GM15510 (cell line): Measurements from ENCODE around the gene NUDT9.

ENCODE experiments used
- POLR2A ChIP-seq: IDR thresholded peaks from 3 replicates; pipeline ENCODE4 v1.6.1; 2011; ENCODE audit warnings: borderline replicate concordance; ENCODE audit not compliant: insufficient read length; ENCODE audit errors: extremely low read depth

The NUDT9 gene

DNA sequence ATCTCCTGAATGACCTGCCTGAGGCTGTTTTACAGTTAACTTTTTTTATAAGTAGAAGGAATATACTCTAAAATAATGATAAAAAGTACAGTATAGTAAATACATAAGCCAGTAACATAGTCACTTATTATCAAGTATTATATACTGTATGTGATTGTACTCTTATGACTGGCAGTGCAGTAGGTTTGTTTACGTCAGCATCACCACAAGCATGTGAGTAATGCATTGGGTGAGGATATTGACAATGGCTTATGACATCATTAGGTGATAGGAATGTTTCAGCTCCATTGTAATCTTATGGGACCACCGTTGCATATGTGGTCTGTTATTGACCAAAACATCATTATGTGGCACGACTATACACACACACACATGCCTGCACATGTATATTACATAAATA is 20.5 kb downstream of the NUDT9 start:
- no peak for TF ChIP-seq POLR2A

- no peak for TF ChIP-seq POLR2A
Measured at GRCh38 chr4:87444741-87445140, 22.4 kb downstream of the NUDT9 start.

DNA sequence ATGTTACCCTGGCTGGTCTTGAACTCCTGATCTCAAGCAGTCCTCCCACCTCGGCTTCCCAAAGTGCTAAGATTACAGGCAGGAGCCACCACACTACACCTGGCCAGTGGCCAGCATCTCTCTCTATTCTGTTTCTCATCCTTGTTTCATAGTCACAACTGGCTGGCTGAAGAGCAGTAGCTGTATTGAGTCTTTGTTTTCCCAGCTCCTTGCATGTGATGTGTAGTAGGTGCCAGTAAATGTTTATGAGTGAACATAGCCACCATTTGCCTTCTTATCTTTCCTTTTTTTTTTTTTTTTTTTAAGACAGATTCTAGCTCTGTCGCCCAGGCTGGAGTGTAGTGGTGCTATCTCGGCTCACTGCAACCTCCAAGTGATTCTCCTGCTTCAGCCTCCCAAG is 23.6 kb downstream of the NUDT9 start:
- no peak for TF ChIP-seq POLR2A

- TF ChIP-seq POLR2A: no peak
Measured at GRCh38 chr4:87451537-87451936, 29.2 kb downstream of the NUDT9 start.

DNA sequence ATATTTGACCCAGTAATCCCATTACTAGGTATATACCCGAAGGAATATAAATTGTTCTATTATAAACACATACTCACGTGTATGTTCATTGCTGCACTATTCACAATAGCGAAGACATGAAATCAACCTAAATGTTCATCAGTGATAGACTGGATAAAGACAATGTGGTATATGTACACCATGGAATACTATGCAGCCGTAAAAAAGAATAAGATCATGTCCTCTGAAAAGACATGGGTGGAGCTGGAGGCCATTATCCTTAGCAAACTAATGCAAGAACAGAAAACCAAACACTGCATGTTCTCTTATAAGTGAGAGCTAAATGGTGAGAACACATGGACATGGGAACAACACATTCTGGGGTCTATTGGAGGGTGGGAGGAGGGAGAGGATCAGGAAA is 36.5 kb downstream of the NUDT9 start:
- TF ChIP-seq POLR2A: no peak

DNA sequence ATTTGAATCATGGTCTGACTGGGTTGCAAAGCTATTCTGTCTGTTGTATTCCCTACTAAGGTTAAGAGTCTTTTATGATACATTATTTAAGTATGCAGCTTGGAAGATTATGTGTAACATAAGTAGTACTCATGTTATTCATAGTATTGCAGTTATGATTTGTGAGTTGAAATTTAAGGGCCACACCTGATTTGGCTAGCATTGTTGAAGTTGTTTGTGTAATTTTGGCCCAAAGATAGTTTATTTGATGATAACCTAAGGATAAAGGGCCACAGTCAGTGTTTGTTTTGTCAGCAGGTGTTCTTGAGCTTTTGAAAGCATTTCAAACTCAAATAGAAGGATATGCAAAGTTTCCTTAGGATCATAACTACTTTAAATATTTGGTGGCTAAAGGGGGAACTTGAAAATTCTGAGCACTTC is 38.9 kb downstream of the NUDT9 start:
- TF ChIP-seq POLR2A: no peak

DNA sequence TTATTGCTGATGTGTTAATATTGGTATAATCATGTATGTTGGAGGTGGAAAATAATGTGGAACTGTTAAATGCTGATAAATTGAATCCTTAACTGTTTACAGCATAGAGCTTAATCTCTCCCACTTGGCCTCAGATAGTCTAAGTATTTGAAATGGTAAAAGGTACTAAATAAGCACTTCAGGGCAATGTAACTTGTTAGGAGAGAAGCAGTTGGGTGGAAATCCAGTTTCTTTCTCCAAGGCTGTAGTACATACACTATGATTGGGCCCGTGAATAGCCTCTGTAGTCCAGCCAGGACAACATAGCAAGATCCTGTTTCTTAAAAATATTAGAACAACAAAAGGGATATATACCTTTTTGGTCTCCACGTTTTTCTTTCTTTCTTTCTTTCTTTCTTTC is 39.7 kb downstream of the NUDT9 start:
- no peak for TF ChIP-seq POLR2A

DNA sequence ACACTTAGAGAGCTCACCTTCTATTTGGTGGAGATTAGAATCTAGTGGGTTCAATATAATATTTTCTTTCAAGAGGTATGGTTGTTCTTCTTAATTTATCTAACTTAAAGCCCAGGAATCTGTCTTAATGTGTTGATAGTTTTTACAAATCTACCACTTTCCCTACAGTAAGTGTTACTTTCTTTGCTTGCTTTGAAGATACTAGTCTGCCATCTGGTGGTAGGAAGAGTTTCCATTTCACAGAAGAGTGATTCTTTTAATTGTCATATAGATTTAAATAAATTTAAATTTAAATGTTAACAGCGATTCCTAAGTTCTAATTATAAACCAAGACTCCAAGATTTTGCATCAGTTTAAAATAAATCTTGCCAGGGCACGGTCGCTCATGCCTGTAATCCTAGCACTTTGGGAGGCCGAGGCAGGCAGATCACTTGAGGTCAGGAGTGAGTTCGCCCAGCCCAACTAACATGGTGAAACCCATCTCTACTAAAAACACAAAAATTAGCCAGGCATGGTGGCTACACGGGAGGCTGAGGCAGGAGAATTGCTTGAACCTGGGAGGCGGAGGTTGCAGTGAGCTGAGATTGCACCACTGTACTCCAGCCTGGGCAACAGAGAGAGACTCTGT is 43.5 kb downstream of the NUDT9 start:
- no peak for TF ChIP-seq POLR2A

DNA sequence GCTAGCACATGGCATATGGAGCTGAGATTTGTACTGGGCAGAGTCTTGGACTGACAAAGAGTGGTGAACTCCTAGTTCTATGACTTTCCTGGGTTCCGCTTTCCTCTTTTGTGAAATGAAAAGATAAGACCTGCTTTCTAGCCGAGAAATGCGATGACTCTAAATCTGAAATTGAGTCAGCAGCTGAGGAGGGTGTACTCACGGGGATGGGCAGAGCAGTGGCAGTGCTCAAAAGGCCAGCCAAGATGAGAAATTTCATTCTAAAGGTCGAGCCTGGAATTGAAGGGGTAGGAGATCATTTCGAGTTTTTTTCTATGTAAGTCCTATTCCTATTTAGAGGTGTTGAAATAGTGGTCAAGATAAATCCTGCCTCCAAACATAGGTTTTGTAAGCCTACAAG is 47.0 kb downstream of the NUDT9 start:
- TF ChIP-seq POLR2A: no peak

DNA sequence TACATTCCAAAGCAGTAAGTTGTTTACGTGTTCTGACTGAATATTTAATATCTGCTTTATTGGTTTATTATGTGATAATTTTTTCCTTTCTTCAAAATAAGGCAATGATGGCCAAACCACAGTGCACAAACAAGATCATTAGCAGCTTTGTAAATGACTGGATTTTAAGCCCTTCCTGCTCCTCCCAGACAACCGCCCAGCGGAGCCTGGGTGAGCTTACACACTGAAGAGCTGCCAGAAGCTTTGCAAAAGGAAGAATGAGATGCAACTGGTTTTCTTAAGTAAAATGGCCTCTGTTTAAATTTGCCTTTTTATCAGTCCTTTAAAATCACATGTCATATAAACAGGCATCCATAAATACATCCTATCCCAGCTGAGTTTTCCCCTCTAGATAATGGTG is 54.6 kb downstream of the NUDT9 start:
- no peak for TF ChIP-seq POLR2A

- no peak for TF ChIP-seq POLR2A
Measured at GRCh38 chr4:87478732-87479250, 56.4 kb downstream of the NUDT9 start.

DNA sequence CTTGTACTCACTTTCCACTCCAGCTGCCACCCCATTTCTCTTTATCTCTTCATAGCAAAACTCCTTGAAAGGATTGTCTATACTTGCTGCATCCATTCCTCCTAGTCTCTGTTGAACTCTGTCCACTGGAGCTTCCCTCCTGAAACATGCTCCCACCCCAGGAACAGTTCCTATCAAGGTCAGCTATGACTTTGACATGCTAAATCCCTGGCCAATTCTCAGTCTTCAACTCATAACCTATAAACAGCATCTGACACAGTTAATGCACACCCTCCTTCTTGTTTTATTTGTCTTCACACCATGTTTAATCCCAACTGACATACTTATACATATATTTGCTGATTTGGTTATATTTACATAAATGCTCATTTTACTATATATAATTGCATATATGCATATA is 59.0 kb downstream of the NUDT9 start:
- no peak for TF ChIP-seq POLR2A

GRCh38 chr4:87489678-87490077 is 67.3 kb downstream of the NUDT9 start:
- TF ChIP-seq POLR2A: no peak

DNA sequence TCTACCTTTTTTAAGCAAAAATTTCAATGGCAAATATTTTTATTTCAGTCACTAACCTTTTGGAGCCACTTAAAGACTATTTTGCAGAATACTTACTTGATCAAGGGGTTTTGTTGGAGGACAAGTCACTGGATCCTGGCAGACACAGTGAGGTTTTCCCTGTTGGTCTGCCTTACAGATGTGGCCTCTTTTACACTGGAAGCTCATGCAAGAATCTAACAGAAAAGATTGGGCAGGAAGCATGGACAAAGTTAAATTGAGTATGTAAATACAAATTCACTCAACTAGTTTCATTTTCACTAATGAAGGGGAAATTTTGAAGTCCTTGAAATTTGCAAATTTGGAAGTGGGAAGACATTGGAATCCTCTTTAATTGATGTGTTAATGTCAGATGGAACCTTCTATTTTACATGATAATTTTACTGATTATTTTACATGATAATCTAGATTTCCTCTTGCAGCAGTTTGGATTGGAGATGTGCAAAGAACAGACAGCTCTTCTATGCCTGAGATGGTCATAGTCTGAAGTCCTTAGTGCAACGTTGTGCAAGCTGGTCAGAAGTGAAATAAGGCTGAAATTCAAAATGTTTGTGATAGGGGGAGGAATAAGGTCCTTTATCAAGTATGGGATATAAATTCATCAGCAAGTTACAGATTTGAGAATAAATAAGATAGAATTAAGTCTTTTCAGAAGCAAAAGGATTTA is 68.4 kb downstream of the NUDT9 start:
- no peak for TF ChIP-seq POLR2A

DNA sequence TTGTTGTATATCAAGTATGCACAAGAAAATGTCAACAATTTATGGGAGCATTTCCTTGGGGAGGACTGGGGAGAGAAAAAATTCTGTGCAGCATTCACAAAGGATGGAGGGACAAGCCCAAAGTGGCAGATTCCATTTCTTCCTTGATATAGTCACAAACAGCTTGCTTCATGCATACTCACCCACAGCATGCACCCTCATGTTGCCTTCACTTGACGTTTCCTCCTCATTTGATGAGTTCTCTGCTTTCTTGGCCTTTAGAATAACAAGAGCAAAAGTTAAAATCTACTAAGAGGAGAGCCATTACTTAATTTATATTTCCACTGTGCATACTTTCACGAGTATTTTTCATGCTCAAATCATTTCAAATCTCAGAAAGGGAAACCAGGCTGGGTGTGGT is 69.1 kb downstream of the NUDT9 start:
- no peak for TF ChIP-seq POLR2A

GRCh38 chr4:87493115-87493514 is 70.7 kb downstream of the NUDT9 start:
- TF ChIP-seq POLR2A: no peak
